Activated T-helper 2 cell treated with anti-CD3 and anti-CD28 coated beads, Interferon-gamma antibody, Interleukin-2, Interleukin-4, amounts not matched to agents 10 μg/mL and 5 μg/mL and 100 μg/mL, durations not matched to agents 14 hours and 24 hours and 36 hours (primary cell): ENCODE measurements around the gene TRIM32. TPM values are rescaled to one million over a fixed set of nuclear protein-coding genes. Genes with fewer than 3 reads are reported as not detected.

ENCODE experiments used
- DNase-seq: peaks from one replicate; pipeline ENCODE4 v3.0.0; 2021; ENCODE audit warnings: low spot score
- H3K27ac Mint-ChIP-seq: one replicate; pipeline ENCODE4 v1.8.0; 2021; ENCODE audit warnings: mixed read lengths
- H3K27me3 Mint-ChIP-seq: one replicate; pipeline ENCODE4 v1.8.0; 2021; ENCODE audit warnings: low read depth, mixed read lengths
- H3K36me3 Mint-ChIP-seq: one replicate; pipeline ENCODE4 v1.8.0; 2021; ENCODE audit warnings: low read depth, mixed read lengths
- H3K4me1 Mint-ChIP-seq: one replicate; pipeline ENCODE4 v1.8.0; 2021; ENCODE audit warnings: low read depth, mixed read lengths
- H3K4me3 Mint-ChIP-seq: one replicate; pipeline ENCODE4 v1.8.0; 2021; ENCODE audit warnings: low read depth, mild to moderate bottlenecking, moderate library complexity, mixed read lengths
- H3K9me3 Mint-ChIP-seq: one replicate; pipeline ENCODE4 v1.8.0; 2021; ENCODE audit warnings: mixed read lengths
- intact Hi-C: fragments of 100-400 bp; cut with micrococcal nuclease; formaldehyde crosslinking; loops from one replicate; pipeline ENCODE4 v1.15.1; 2023
- total RNA-seq: library from RNA; stranded (reverse); gene quantifications from 2 replicates; pipeline ENCODE4 v1.2.3, GENCODE V29; 2022

TRIM32 gene
- 15.7 and 16.5 TPM in 2 replicates for total RNA-seq

DNA sequence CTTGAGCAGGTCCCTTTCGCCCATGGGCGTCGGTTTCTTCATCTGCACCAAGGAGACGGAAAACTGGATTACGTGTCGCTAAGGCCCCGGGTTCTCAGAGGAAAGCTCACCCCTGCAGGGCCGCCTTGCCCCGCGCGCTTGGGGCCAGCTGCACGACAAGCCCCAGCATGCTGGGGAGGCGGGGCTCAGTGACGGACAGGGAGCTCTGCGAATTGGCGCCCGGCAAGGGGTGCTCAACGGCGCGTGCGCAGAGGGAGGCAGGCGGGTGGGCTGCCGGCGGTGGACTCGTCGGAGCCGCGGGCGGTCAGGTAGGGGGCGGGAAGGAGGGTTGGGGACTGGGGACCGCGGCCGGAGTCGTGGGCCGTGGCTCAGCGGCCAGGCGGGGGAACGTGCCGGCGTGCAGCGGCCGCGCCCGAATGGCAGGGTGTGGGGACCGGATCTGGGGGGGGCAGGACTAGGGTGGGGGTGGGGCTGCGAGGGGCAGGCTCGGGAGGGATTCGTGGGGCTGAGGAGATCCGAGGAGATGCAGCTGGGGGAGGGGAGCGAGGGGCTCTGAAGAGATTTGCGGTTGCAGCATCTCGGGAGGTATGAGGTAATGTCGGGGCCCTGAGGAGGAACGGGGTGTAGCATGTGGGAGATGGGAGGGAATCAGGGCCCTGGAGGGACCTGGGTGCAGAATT is at the start of gene TRIM32:
TRIM32 (plus strand) TSS at position 232 of the 680 bp plus-strand sequence. CDS start 10,438 bp downstream, outside the sequence.
- Mint-ChIP-seq H3K27ac (peak within 1 kb of the TSS; percentile 72), H3K4me1 (peaks cover 47% of the 10 kb centered on the region), H3K4me3 (peak within 1 kb of the TSS; percentile 89), H3K9me3 (peaks cover 12% of the 10 kb centered on the region), H3K36me3 (peaks cover 16% of the 10 kb centered on the region), H3K27me3 (no peaks in the 10 kb centered on the region)
- intact Hi-C loops: no loop called here
- DNase-seq: peak; percentile 90

DNA sequence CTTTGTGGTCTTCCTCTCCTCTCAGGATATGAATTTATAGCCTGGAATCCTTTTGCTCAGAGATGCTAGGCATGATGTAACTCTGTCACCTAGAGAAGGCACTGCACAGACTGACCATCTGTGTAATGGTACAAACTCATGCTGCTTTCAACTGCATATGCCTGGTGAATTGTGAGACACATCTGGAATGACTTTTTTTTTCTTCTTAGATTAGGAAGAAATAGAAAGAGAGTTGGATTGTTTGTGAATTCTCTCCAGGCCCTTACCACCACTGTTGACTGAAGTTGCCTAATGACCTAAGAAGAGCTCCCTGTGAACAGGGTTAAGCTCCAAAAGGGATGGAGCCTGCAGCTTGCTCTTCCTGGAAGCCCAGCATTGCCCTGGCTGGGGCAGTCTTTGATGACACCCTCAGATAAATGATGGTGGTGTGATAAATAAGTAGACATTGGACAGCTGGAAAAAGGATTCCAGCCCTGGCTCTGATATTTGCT is 47.8 kb upstream of the TRIM32 start:
- no peak overlapping the region for H3K27ac Mint-ChIP-seq
- H3K27me3 Mint-ChIP-seq: no peaks in the 10 kb centered on the region
- no peak overlapping the region for H3K4me3 Mint-ChIP-seq
- intact Hi-C loops: no loop called here
- DNase-seq: no peak
- H3K9me3 Mint-ChIP-seq: no peaks in the 10 kb centered on the region
- no peaks in the 10 kb centered on the region for H3K4me1 Mint-ChIP-seq
- H3K36me3 Mint-ChIP-seq: no peaks in the 10 kb centered on the region

DNA sequence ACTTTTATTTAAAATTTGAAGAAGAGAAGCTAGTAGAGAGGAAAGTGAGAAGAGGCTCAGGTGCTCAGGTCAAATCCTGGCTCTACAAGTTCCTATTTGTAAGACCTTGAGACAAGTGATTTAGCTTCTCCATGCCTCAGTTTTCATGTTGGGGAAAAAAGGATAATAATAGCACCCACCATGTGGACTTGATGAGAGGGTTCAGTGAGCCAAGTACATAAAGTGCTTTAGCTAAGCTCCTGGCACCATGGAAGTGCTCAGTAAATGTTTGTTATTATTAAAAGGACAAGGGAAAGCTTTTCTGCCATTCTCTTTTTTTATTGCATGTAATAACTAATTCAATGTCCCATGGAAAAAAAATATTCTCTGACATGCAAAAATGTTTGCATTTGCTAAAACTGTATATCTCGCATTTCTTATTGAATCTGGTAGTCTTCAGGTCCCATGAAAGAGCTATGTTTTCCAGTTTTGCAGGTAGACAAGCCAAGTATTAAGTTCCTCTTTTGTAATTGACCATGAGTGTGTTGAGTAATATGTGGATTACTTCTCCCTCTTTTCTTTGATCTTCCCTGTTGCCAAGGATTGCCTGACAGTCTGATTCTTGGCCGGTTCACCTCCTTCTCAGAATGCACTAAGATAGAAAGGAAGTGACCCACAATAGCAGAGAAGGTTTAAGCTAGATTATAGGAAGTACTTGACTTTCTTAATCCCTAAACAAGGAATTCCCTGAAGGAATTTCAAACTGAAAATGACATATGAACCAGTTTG is 45.6 kb upstream of the TRIM32 start:
- intact Hi-C loops: no loop called here
- Mint-ChIP-seq H3K36me3 (no peaks in the 10 kb centered on the region), H3K9me3 (no peaks in the 10 kb centered on the region), H3K27ac (no peak overlapping the region), H3K4me1 (no peaks in the 10 kb centered on the region), H3K27me3 (no peaks in the 10 kb centered on the region), H3K4me3 (no peak overlapping the region)
- no peak for DNase-seq

GRCh38 chr9:116643691-116644090 is 43.4 kb upstream of the TRIM32 start:
- intact Hi-C loops: no loop called here
- no peak overlapping the region for H3K27ac Mint-ChIP-seq
- no peak for DNase-seq
- no peaks in the 10 kb centered on the region for H3K4me1 Mint-ChIP-seq
- no peaks in the 10 kb centered on the region for H3K27me3 Mint-ChIP-seq
- H3K9me3 Mint-ChIP-seq: no peaks in the 10 kb centered on the region
- H3K4me3 Mint-ChIP-seq: no peak overlapping the region
- no peaks in the 10 kb centered on the region for H3K36me3 Mint-ChIP-seq

DNA sequence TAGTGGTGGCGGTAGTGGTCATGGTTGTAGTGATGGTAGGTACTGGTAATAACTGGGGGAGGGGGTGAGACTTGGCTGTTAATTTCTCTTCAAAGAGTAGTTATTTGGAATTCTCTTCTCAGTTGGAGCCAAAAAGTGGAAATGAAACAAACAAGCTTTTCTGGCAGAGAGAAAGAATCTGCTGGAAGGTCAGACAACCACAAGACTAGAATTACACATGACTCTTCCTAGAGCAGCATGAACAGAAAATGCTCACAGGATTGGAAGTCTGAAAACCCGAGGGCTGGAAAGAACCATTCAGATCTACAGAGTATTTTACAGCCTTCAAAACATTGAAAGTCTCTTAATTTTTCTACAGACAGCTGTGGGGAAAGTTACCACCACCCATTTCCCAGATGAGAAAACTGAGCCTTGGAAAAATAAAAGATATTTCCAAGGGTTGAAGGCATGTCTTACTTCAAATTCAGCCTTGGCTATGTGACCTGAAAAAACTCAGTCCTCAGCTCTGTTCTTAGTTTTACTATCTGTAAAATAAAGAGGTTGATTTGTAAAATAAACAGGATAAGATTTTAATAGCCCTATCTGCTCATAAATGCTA is 42.9 kb upstream of the TRIM32 start:
- H3K4me3 Mint-ChIP-seq: no peak overlapping the region
- no peaks in the 10 kb centered on the region for H3K9me3 Mint-ChIP-seq
- H3K27ac Mint-ChIP-seq: no peak overlapping the region
- DNase-seq: no peak
- H3K36me3 Mint-ChIP-seq: no peaks in the 10 kb centered on the region
- no peaks in the 10 kb centered on the region for H3K27me3 Mint-ChIP-seq
- intact Hi-C loops: no loop called here
- H3K4me1 Mint-ChIP-seq: no peaks in the 10 kb centered on the region

DNA sequence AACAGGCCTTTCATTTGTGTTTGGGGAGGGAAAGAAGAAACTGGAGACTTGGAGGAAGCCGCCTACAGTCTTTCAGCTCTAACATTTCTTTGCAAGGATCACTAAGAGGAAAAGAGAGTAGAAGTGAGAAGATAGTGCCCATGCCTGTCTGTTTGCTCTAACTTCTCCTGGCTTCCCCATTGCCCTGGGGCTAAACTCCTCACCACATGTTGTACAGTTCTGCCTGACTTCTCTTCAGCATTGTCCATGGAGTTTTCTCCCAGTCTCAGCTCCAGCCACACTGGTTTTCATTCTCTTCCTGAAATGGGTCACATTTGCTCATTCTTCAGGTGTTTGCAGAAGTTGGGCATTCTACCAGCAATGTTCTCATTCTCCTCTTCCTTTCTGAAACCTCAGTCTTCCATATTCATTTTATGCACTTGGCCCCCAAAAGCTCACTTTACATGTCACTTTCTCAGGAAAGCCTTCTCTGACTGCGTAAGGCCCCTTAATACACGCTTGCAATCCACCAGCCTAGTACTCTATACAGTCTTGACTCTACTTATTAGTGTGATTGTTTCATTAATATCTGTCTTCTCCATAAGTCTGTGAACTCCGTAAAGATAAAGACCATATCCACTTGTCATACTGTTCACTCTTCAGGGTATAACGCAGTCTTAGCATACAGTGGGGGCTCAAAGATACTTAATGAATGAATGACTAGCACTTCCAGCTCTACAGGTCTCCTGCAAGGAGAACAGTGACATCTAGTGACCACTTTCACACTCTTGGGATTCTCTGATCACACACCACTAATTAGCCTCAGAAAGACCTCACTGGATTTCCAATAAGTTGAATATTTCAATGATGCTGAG is 40.2 kb upstream of the TRIM32 start:
- Mint-ChIP-seq H3K36me3 (no peaks in the 10 kb centered on the region), H3K4me1 (no peaks in the 10 kb centered on the region), H3K27me3 (no peaks in the 10 kb centered on the region), H3K9me3 (no peaks in the 10 kb centered on the region), H3K4me3 (no peak overlapping the region), H3K27ac (no peak overlapping the region)
- intact Hi-C loops: no loop called here
- no peak for DNase-seq

DNA sequence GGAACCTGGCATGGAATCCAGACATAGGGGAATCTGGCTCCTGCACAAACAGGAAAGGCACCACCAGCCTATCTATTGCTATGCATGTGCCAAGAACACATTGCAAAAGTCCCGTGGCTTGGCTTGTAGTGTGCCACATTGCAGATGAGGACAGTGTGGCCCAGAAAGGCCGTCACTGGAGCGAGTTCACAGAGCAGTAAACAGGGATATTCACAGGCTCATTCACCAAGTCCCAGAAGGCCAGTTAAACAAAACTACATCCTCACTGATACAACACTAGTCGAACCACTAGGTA is 39.6 kb upstream of the TRIM32 start:
- Mint-ChIP-seq H3K9me3 (no peaks in the 10 kb centered on the region), H3K36me3 (no peaks in the 10 kb centered on the region), H3K27me3 (no peaks in the 10 kb centered on the region), H3K27ac (no peak overlapping the region), H3K4me1 (no peaks in the 10 kb centered on the region), H3K4me3 (no peak overlapping the region)
- no peak for DNase-seq
- intact Hi-C loops: no loop called here

GRCh38 chr9:116653348-116654058 is 33.6 kb upstream of the TRIM32 start:
- no peaks in the 10 kb centered on the region for H3K36me3 Mint-ChIP-seq
- H3K27me3 Mint-ChIP-seq: no peaks in the 10 kb centered on the region
- H3K4me3 Mint-ChIP-seq: no peak overlapping the region
- intact Hi-C loops: no loop called here
- H3K27ac Mint-ChIP-seq: no peak overlapping the region
- H3K4me1 Mint-ChIP-seq: no peaks in the 10 kb centered on the region
- no peaks in the 10 kb centered on the region for H3K9me3 Mint-ChIP-seq
- no peak for DNase-seq

GRCh38 chr9:116654059-116654355 is 33.1 kb upstream of the TRIM32 start:
- no peaks in the 10 kb centered on the region for H3K27me3 Mint-ChIP-seq
- H3K4me1 Mint-ChIP-seq: no peaks in the 10 kb centered on the region
- no peaks in the 10 kb centered on the region for H3K36me3 Mint-ChIP-seq
- DNase-seq: no peak
- H3K27ac Mint-ChIP-seq: no peak overlapping the region
- intact Hi-C loops: no loop called here
- H3K4me3 Mint-ChIP-seq: no peak overlapping the region
- H3K9me3 Mint-ChIP-seq: no peaks in the 10 kb centered on the region

GRCh38 chr9:116656501-116656971 is 30.6 kb upstream of the TRIM32 start:
- no peak overlapping the region for H3K4me3 Mint-ChIP-seq
- no peak overlapping the region for H3K27ac Mint-ChIP-seq
- no peak for DNase-seq
- no peaks in the 10 kb centered on the region for H3K9me3 Mint-ChIP-seq
- intact Hi-C loops: no loop called here
- no peaks in the 10 kb centered on the region for H3K27me3 Mint-ChIP-seq
- H3K4me1 Mint-ChIP-seq: no peaks in the 10 kb centered on the region
- no peaks in the 10 kb centered on the region for H3K36me3 Mint-ChIP-seq

GRCh38 chr9:116656977-116657376 is 30.1 kb upstream of the TRIM32 start:
- Mint-ChIP-seq H3K9me3 (no peaks in the 10 kb centered on the region), H3K4me1 (no peaks in the 10 kb centered on the region), H3K36me3 (no peaks in the 10 kb centered on the region), H3K27ac (no peak overlapping the region), H3K27me3 (no peaks in the 10 kb centered on the region), H3K4me3 (no peak overlapping the region)
- intact Hi-C loops: no loop called here
- DNase-seq: no peak

DNA sequence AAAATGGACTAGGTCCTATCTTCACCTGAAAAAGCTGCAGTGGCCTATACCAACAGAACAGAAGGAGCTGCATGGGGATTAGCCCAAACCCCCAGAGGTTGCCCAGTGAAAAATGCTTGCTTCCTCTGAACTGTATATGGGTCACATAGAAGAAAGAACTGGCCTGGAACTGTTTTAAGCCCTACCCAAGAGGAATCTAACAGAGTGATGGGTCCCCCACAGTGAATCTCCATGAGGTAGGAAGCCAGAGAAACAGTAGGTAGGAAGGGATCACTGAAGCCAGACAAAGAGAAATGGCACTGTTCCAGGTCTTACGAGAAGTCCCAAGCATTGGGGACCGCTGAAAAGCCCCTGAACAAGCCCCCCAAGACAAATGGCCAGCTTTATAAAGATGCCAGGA is 28.8 kb upstream of the TRIM32 start:
- H3K27me3 Mint-ChIP-seq: no peaks in the 10 kb centered on the region
- intact Hi-C loops: no loop called here
- no peaks in the 10 kb centered on the region for H3K36me3 Mint-ChIP-seq
- no peak for DNase-seq
- no peaks in the 10 kb centered on the region for H3K4me1 Mint-ChIP-seq
- H3K4me3 Mint-ChIP-seq: no peak overlapping the region
- H3K27ac Mint-ChIP-seq: no peak overlapping the region
- H3K9me3 Mint-ChIP-seq: no peaks in the 10 kb centered on the region
